Mesendoderm (in vitro differentiated cells): Measurements from ENCODE around the gene KCTD13.

ENCODE experiments used
- DNase-seq: peaks from one replicate; pipeline ENCODE4 v3.0.0; 2013
- H2AK5ac ChIP-seq: 2 replicates; pipeline ENCODE4 v1.6.1; 2013; ENCODE audit warnings: low read length, inconsistent platforms
- H2BK120ac ChIP-seq: 2 replicates; pipeline ENCODE4 v1.6.1; 2013; ENCODE audit warnings: low read depth, mild to moderate bottlenecking, low read length, moderate library complexity, mixed read lengths
- H2BK15ac ChIP-seq: replicated peaks from 2 replicates; pipeline ENCODE4 v1.6.1; 2013; ENCODE audit warnings: low read depth, mild to moderate bottlenecking, moderate library complexity
- H2BK5ac ChIP-seq: 2 replicates; pipeline ENCODE4 v1.6.1; 2013; ENCODE audit warnings: low read length, inconsistent platforms
- H3K18ac ChIP-seq: 2 replicates; pipeline ENCODE4 v1.6.1; 2013; ENCODE audit warnings: mild to moderate bottlenecking, low read length, mixed read lengths
- H3K23ac ChIP-seq: one replicate; pipeline ENCODE4 v1.6.1; 2013; ENCODE audit warnings: low read length
- H3K27ac ChIP-seq: 2 replicates; pipeline ENCODE4 v1.5.1; 2013; ENCODE audit warnings: low read depth, mild to moderate bottlenecking, inconsistent platforms, low read length, moderate library complexity
- H3K27me3 ChIP-seq: 2 replicates; pipeline ENCODE4 v1.6.1; 2013; ENCODE audit warnings: low read length, control low read depth, mild to moderate bottlenecking, inconsistent platforms; ENCODE audit not compliant: insufficient read depth, poor library complexity
- H3K36me3 ChIP-seq: 2 replicates; pipeline ENCODE4 v1.6.1; 2013; ENCODE audit warnings: low read length, inconsistent platforms; ENCODE audit not compliant: control insufficient read depth, insufficient read depth
- H3K4ac ChIP-seq: one replicate; pipeline ENCODE4 v1.6.1; 2013; ENCODE audit warnings: low read depth, mild to moderate bottlenecking, low read length, moderate library complexity
- H3K4me1 ChIP-seq: 2 replicates; pipeline ENCODE4 v1.6.1; 2013; ENCODE audit warnings: low read depth, low read length, inconsistent platforms; ENCODE audit not compliant: control insufficient read depth
- H3K4me2 ChIP-seq: 2 replicates; pipeline ENCODE4 v1.6.1; 2013; ENCODE audit warnings: low read length
- H3K4me3 ChIP-seq: 2 replicates; pipeline ENCODE4 v1.5.1; 2013; ENCODE audit warnings: mild to moderate bottlenecking, low read length
- H3K56ac ChIP-seq: one replicate; pipeline ENCODE4 v1.6.1; 2013; ENCODE audit warnings: low read length
- H3K79me1 ChIP-seq: 2 replicates; pipeline ENCODE4 v1.6.1; 2013; ENCODE audit warnings: low read length, inconsistent platforms
- H3K79me2 ChIP-seq: 2 replicates; pipeline ENCODE4 v1.6.1; 2013; ENCODE audit warnings: mild to moderate bottlenecking, low read length; ENCODE audit not compliant: control insufficient read depth, insufficient read depth
- H3K9ac ChIP-seq: 2 replicates; pipeline ENCODE4 v1.6.1; 2013; ENCODE audit warnings: low read length, inconsistent platforms
- H4K5ac ChIP-seq: one replicate; pipeline ENCODE4 v1.6.1; 2013; ENCODE audit warnings: low read length
- H4K8ac ChIP-seq: one replicate; pipeline ENCODE4 v1.6.1; 2013; ENCODE audit warnings: low read depth, mild to moderate bottlenecking, control low read depth, low read length, moderate library complexity
- WGBS: extraction: QIAGEN DNeasy Blood & Tissue Kit; methylation state at CpG from one replicate; pipeline ENCODE4 v1.1.7; 2013; ENCODE audit warnings: low lambda C conversion rate, missing lambda C conversion rate; ENCODE audit not compliant: insufficient coverage; ENCODE audit errors: extremely low coverage; 5-methylcytosine and 5-hydroxymethylcytosine counted together

KCTD13 gene

DNA sequence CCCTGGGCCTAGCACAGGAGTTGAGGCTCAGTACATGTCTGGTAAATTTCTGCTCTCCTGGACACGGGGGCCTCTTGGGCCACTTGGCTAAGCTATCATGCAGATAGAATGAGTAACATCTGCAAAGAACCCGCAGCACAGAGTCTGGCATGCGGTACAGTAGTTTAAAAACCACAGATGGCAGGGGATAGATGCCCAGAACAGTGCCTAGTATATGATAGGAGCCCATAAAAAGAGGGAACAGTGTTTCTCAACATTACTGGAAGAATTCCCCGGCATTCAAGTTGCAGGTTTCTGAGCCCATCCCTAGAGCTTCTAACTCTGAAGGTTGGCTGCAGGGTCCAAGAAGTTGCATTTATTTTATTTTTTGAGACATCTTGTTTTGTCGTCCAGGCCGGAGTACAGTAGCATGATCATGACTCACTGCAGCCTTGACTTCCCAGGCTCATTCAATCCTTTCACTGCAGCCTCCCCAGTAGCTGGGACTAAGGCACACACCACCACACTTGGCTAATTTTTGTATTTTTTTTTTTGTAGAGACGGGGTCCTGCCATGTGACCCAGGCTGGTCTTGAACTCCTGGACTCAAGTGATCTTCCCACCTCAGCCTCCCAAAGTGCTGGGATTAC lies 68.8 kb downstream of the KCTD13 start:
- Histone ChIP-seq H2BK5ac (no peak overlapping the region), H2AK5ac (no peak overlapping the region), H3K79me1 (peaks cover 6% of the 10 kb centered on the region), H3K9ac (no peak overlapping the region), H3K4me1 (no peaks in the 10 kb centered on the region), H3K27ac (no peak overlapping the region), H2BK15ac (no peak overlapping the region), H4K8ac (no peak overlapping the region), H3K4me2 (no peak overlapping the region), H3K18ac (no peak overlapping the region), H3K4ac (no peak overlapping the region), H3K56ac (no peak overlapping the region), H2BK120ac (no peak overlapping the region), H3K79me2 (peaks cover 2% of the 10 kb centered on the region), H4K5ac (no peak overlapping the region), H3K23ac (no peak overlapping the region), H3K36me3 (no peaks in the 10 kb centered on the region), H3K27me3 (no peaks in the 10 kb centered on the region), H3K4me3 (no peak overlapping the region)
- DNase-seq, result no peak
- no CpG with 5 or more reads among the region's 7 CpGs for WGBS
